HepG2 (cell line): ENCODE data around the gene CRY1. TPM values are rescaled to one million over a fixed set of nuclear protein-coding genes. Genes with fewer than 3 reads are reported as not detected.

Experiments
- FOXJ3 ChIP-seq: sonication (generic); formaldehyde crosslinking; IDR thresholded peaks from 2 replicates; pipeline ENCODE4 v1.4.0; 2020; ENCODE audit warnings: missing genetic modification reagents, mild to moderate bottlenecking, borderline replicate concordance
- JARID2 ChIP-seq: sonication (generic); formaldehyde crosslinking; IDR thresholded peaks from 2 replicates; pipeline ENCODE4 v1.8.1; 2023; ENCODE audit warnings: missing genetic modification reagents, inconsistent platforms; ENCODE audit not compliant: insufficient replicate concordance
- KDM5A ChIP-seq: fragments of 200-600 bp; sonication (generic); IDR thresholded peaks from 2 replicates; pipeline ENCODE4 v1.7.0; 2018; ENCODE audit warnings: antibody characterized with exemption, mild to moderate bottlenecking, low read length, borderline replicate concordance
- POLR2AphosphoS5 ChIP-seq: IDR thresholded peaks from 2 replicates; pipeline ENCODE4 v1.6.1; 2012; ENCODE audit warnings: low read depth, low read length
- RBM39 ChIP-seq: fragments of 200-400 bp; formaldehyde crosslinking; IDR thresholded peaks from one replicate; pipeline ENCODE4 v1.6.1; 2018; ENCODE audit warnings: antibody characterized with exemption, mild to moderate bottlenecking, low read depth, low read length; ENCODE audit not compliant: poor library complexity, severe bottlenecking
- SIX1 ChIP-seq: sonication (generic); formaldehyde crosslinking; IDR thresholded peaks from 2 replicates; pipeline ENCODE4 v1.4.0; 2020; ENCODE audit warnings: missing genetic modification reagents, borderline replicate concordance
- SRSF1 ChIP-seq: fragments of 200-400 bp; formaldehyde crosslinking; optimal IDR thresholded peaks from 2 replicates; pipeline ENCODE3; 2017; ENCODE audit warnings: mild to moderate bottlenecking, low read depth, low read length, moderate library complexity
- SSRP1 ChIP-seq: IDR thresholded peaks from 2 replicates; pipeline ENCODE4 v1.6.1; 2016; ENCODE audit warnings: control low read depth
- ZFP91 ChIP-seq: sonication (generic); formaldehyde crosslinking; IDR thresholded peaks from 2 replicates; pipeline ENCODE4 v1.9.0; 2022; ENCODE audit warnings: missing genetic modification reagents, mild to moderate bottlenecking, borderline replicate concordance
- ZNF260 ChIP-seq: sonication (generic); formaldehyde crosslinking; IDR thresholded peaks from 2 replicates; pipeline ENCODE4 v1.4.0; 2020; ENCODE audit warnings: missing genetic modification reagents, low read depth, mild to moderate bottlenecking, borderline replicate concordance
- ZNF354B ChIP-seq: sonication (generic); formaldehyde crosslinking; IDR thresholded peaks from 2 replicates; pipeline ENCODE4 v1.8.0; 2022; ENCODE audit warnings: mild to moderate bottlenecking, missing genetic modification reagents
- ZNF451 ChIP-seq: sonication (generic); formaldehyde crosslinking; IDR thresholded peaks from 2 replicates; pipeline ENCODE4 v1.5.0; 2020; ENCODE audit warnings: mild to moderate bottlenecking, missing genetic modification reagents
- ZNF564 ChIP-seq: sonication (generic); formaldehyde crosslinking; IDR thresholded peaks from 2 replicates; pipeline ENCODE4 v1.8.1; 2023; ENCODE audit warnings: mild to moderate bottlenecking, missing genetic modification reagents
- ZNF781 ChIP-seq: sonication (generic); formaldehyde crosslinking; IDR thresholded peaks from 2 replicates; pipeline ENCODE4 v1.5.1; 2020; ENCODE audit warnings: borderline replicate concordance, mild to moderate bottlenecking, missing genetic modification reagents; ENCODE audit errors: not compliant biosample characterization
- ZSCAN22 ChIP-seq: sonication (generic); formaldehyde crosslinking; IDR thresholded peaks from 2 replicates; pipeline ENCODE4 v1.4.0; 2020; ENCODE audit warnings: mild to moderate bottlenecking, missing genetic modification reagents
- polyA plus RNA-seq, 8 experiments: library from polyadenylated mRNA; depleted of rRNA in 3 of 8; stranded (reverse) in 7 of 8; unstranded in 1 of 8; fragments of >200 nt; fragmentation: Illumina TruSeq in 4 of 8; extraction: Trizol in 4 of 8; gene quantifications; 2 replicates each; pipeline versions ENCODE4 v1.2.1 to v1.2.3, GENCODE V29; 2011 to 2016; ENCODE audit warnings: low read depth in 4 of 8, missing spikeins in 1 of 8, mixed read lengths in 1 of 8; ENCODE audit not compliant: insufficient read depth in 1 of 8
- total RNA-seq, 5 experiments: library from RNA; depleted of rRNA; stranded (reverse); fragments of >200 nt; fragmentation: Illumina TruSeq; extraction: Trizol; gene quantifications; 2 replicates each; pipeline ENCODE4 v1.2.3, GENCODE V29; 2016; ENCODE audit warnings: low read depth in 1 of 5
- TF ChIP-seq, protein P1 (sequence below): fragments of 450-650 bp; IDR thresholded peaks from 2 replicates; pipeline ENCODE4 v1.6.1; 2016
- TF ChIP-seq, protein P2 (sequence below): conservative IDR thresholded peaks from 2 replicates; pipeline ENCODE4 v1.6.1; 2018; ENCODE audit warnings: missing genetic modification reagents
- TF ChIP-seq, protein P3 (sequence below): sonication (generic); formaldehyde crosslinking; IDR thresholded peaks from 2 replicates; pipeline ENCODE4 v1.9.0; 2022; ENCODE audit warnings: low read depth, missing genetic modification reagents
- TF ChIP-seq, protein P4 (sequence below): sonication (generic); formaldehyde crosslinking; IDR thresholded peaks from 2 replicates; pipeline ENCODE4 v1.4.0; 2020; ENCODE audit warnings: missing genetic modification reagents, borderline replicate concordance

The CRY1 gene
- total and polyA plus RNA-seq, 2 of the 13 experiments (the other 11 are each of a cell fraction or from before 2014, with no cell fraction given): 11.4 to 13.9 TPM

DNA sequence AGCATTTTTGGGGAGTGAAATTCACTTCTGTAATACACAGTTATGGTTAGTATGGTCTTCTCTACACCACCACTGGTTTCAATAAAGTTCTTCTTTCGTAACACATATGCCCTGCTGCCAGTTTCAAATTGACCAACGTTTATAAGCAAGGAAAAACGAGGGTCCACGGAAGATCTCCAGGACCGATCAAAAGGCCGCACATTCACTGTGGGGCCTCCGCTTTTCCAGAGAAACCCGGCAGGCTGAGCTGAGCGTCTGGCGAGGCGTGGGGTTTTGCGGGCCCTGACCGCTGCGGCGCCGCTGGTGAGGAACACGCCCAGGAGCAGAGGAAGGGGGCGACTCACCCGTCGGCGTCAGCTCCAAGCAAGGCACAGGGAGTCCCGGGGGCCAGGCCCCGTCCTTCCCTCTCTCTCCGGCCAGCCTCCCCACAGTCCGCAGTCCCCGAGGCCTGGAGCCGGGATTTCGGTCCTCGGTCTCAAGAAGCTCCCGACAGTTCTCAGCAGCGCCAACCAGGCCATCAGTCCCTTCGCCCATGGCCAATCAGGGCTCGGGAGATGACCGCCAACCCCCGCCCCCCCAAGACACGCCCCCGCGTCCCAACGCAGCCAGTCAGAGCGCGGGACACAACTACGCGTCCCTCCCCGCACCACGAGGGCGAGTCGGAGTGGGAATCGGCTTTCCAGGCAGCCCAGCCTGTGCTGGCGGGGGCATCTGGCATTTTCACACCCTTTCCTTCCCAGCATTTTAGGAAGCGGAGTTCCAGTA, 106.5 kb downstream of the CRY1 start, which contains the start of gene MTERF2 (continued):
- TF ChIP-seq KDM5A (peak; percentile 35; the same call in 1 of the 2 replicates), SSRP1 (CRISPR knock-in tag) (no peak), ZFP91 (CRISPR knock-in tag) (peak; percentile 72; the same call in 1 of the 2 replicates), POLR2AphosphoS5 (peak; percentile 78), FOXJ3 (CRISPR knock-in tag) (peak; percentile 33; the same call in 1 of the 2 replicates), JARID2 (CRISPR knock-in tag) (no peak), ZSCAN22 (CRISPR knock-in tag) (no peak), ZNF781 (CRISPR knock-in tag) (no peak), ZNF564 (CRISPR knock-in tag) (no peak), ZNF451 (0 out of 2 replicates have a peak, but pooled peaks have one; percentile 69), ZNF354B (CRISPR knock-in tag) (peak; percentile 74; the same call in 1 of the 2 replicates), RBM39 (peak; percentile 47), SIX1 (CRISPR knock-in tag) (no peak), ZNF260 (no peak), SRSF1 (peak; percentile 69)
- TF ChIP-seq, protein P1, sequence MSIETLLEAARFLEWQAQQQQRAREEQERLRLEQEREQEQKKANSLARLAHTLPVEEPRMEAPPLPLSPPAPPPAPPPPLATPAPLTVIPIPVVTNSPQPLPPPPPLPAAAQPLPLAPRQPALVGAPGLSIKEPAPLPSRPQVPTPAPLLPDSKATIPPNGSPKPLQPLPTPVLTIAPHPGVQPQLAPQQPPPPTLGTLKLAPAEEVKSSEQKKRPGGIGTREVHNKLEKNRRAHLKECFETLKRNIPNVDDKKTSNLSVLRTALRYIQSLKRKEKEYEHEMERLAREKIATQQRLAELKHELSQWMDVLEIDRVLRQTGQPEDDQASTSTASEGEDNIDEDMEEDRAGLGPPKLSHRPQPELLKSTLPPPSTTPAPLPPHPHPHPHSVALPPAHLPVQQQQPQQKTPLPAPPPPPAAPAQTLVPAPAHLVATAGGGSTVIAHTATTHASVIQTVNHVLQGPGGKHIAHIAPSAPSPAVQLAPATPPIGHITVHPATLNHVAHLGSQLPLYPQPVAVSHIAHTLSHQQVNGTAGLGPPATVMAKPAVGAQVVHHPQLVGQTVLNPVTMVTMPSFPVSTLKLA: peak; percentile 58
- TF ChIP-seq, protein P2, sequence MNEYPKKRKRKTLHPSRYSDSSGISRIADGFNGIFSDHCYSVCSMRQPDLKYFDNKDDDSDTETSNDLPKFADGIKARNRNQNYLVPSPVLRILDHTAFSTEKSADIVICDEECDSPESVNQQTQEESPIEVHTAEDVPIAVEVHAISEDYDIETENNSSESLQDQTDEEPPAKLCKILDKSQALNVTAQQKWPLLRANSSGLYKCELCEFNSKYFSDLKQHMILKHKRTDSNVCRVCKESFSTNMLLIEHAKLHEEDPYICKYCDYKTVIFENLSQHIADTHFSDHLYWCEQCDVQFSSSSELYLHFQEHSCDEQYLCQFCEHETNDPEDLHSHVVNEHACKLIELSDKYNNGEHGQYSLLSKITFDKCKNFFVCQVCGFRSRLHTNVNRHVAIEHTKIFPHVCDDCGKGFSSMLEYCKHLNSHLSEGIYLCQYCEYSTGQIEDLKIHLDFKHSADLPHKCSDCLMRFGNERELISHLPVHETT (CRISPR knock-in tag): no peak
- TF ChIP-seq, protein P3, sequence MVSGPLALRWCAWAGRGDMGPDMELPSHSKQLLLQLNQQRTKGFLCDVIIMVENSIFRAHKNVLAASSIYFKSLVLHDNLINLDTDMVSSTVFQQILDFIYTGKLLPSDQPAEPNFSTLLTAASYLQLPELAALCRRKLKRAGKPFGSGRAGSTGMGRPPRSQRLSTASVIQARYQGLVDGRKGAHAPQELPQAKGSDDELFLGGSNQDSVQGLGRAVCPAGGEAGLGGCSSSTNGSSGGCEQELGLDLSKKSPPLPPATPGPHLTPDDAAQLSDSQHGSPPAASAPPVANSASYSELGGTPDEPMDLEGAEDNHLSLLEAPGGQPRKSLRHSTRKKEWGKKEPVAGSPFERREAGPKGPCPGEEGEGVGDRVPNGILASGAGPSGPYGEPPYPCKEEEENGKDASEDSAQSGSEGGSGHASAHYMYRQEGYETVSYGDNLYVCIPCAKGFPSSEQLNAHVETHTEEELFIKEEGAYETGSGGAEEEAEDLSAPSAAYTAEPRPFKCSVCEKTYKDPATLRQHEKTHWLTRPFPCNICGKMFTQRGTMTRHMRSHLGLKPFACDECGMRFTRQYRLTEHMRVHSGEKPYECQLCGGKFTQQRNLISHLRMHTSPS: no peak
- TF ChIP-seq, protein P4, sequence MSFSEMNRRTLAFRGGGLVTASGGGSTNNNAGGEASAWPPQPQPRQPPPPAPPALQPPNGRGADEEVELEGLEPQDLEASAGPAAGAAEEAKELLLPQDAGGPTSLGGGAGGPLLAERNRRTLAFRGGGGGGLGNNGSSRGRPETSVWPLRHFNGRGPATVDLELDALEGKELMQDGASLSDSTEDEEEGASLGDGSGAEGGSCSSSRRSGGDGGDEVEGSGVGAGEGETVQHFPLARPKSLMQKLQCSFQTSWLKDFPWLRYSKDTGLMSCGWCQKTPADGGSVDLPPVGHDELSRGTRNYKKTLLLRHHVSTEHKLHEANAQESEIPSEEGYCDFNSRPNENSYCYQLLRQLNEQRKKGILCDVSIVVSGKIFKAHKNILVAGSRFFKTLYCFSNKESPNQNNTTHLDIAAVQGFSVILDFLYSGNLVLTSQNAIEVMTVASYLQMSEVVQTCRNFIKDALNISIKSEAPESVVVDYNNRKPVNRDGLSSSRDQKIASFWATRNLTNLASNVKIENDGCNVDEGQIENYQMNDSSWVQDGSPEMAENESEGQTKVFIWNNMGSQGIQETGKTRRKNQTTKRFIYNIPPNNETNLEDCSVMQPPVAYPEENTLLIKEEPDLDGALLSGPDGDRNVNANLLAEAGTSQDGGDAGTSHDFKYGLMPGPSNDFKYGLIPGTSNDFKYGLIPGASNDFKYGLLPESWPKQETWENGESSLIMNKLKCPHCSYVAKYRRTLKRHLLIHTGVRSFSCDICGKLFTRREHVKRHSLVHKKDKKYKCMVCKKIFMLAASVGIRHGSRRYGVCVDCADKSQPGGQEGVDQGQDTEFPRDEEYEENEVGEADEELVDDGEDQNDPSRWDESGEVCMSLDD: no peak
